ENCODE data around the gene TLCD4. TPM values are rescaled to one million over a fixed set of nuclear protein-coding genes. Genes with fewer than 3 reads are reported as not detected.

Gene TLCD4
- total RNA-seq, 1 experiment from 2014 or later = 0.75 TPM

- DNase-seq (ENCODE audit: low read depth) = no peak
These were observed 22.2 kb upstream of the TLCD4 start for GRCh38 chr1:95094923-95095322.

- no peak for DNase-seq (ENCODE audit: low read depth)
These were observed 21.3 kb upstream of the TLCD4 start for GRCh38 chr1:95095833-95096217.

- DNase-seq (ENCODE audit: low read depth) = no peak
These were observed 20.8 kb upstream of the TLCD4 start for GRCh38 chr1:95096218-95096841.

- DNase-seq (ENCODE audit: low read depth) = no peak
These were observed 19.7 kb upstream of the TLCD4 start for GRCh38 chr1:95097426-95097825.

GRCh38 chr1:95098196-95098595 is 19.0 kb upstream of the TLCD4 start:
- DNase-seq (ENCODE audit: low read depth) = peak; percentile 33

- no peak for DNase-seq (ENCODE audit: low read depth)
These were observed 8.4 kb upstream of the TLCD4 start for GRCh38 chr1:95108792-95109191.

- DNase-seq (ENCODE audit: low read depth) = no peak
These were observed 6.1 kb upstream of the TLCD4 start for GRCh38 chr1:95111014-95111413.

- DNase-seq (ENCODE audit: low read depth) = no peak
These were observed 3.5 kb upstream of the TLCD4 start for GRCh38 chr1:95113684-95114083.

GRCh38 chr1:95115708-95116137 is 1.4 kb upstream of the TLCD4 start:
- DNase-seq (ENCODE audit: low read depth) = no peak

GRCh38 chr1:95116580-95117206 is 462 bp upstream of the TLCD4 start:
- peak; percentile 35 for DNase-seq (ENCODE audit: low read depth)

- no peak for DNase-seq (ENCODE audit: low read depth)
These were observed 928 bp downstream of the TLCD4 start for GRCh38 chr1:95118067-95118499.

- DNase-seq (ENCODE audit: low read depth) = no peak
These were observed 1.6 kb downstream of the TLCD4 start for GRCh38 chr1:95118710-95119109.

GRCh38 chr1:95119273-95119672 is 2.1 kb downstream of the TLCD4 start:
- no peak for DNase-seq (ENCODE audit: low read depth)

GRCh38 chr1:95122151-95122697 is 5.1 kb downstream of the TLCD4 start:
- DNase-seq (ENCODE audit: low read depth) = no peak

GRCh38 chr1:95124342-95124741 is 7.2 kb downstream of the TLCD4 start:
- no peak for DNase-seq (ENCODE audit: low read depth)

GRCh38 chr1:95126366-95126765 is 9.2 kb downstream of the TLCD4 start:
- DNase-seq (ENCODE audit: low read depth) = no peak

- DNase-seq (ENCODE audit: low read depth) = no peak
These were observed 9.7 kb downstream of the TLCD4 start for GRCh38 chr1:95126846-95127245.

- no peak for DNase-seq (ENCODE audit: low read depth)
These were observed 10.2 kb downstream of the TLCD4 start for GRCh38 chr1:95127380-95127779.

- no peak for DNase-seq (ENCODE audit: low read depth)
These were observed 15.6 kb downstream of the TLCD4 start for GRCh38 chr1:95132762-95133161.

GRCh38 chr1:95133687-95134086 is 16.5 kb downstream of the TLCD4 start:
- DNase-seq (ENCODE audit: low read depth) = no peak

- DNase-seq (ENCODE audit: low read depth) = no peak
These were observed 21.1 kb downstream of the TLCD4 start for GRCh38 chr1:95138223-95138622.

- no peak for DNase-seq (ENCODE audit: low read depth)
These were observed 21.9 kb downstream of the TLCD4 start for GRCh38 chr1:95139039-95139438.

- no peak for DNase-seq (ENCODE audit: low read depth)
These were observed 23.6 kb downstream of the TLCD4 start for GRCh38 chr1:95140791-95141190.
